Cardiac septum (tissue), 1 donor: Measurements from ENCODE around the gene NFIA. TPM values are rescaled to one million over a fixed set of nuclear protein-coding genes. Genes with fewer than 3 reads are reported as not detected.

Experiments
- DNase-seq: peaks from one replicate; pipeline ENCODE4 v3.0.0-alpha.2; 2020; ENCODE audit warnings: low spot score
- intact Hi-C: fragments of 100-400 bp; cut with DNase I; formaldehyde crosslinking; loops from one replicate; pipeline ENCODE4 v1.14.0; 2022
- total RNA-seq: library from RNA; stranded (reverse); fragmentation: NEBNext Ultra II Directional; extraction: Animal tissue kit (Norgen Biotek cat#: 25700); gene quantifications from one replicate; pipeline ENCODE4 v1.2.1, GENCODE V29; 2021
- donor health status: DM: no; HTN: no; CAD: no.

Gene NFIA
- total RNA-seq, 1 donor from 2014 or later, result 78.6 TPM

DNA sequence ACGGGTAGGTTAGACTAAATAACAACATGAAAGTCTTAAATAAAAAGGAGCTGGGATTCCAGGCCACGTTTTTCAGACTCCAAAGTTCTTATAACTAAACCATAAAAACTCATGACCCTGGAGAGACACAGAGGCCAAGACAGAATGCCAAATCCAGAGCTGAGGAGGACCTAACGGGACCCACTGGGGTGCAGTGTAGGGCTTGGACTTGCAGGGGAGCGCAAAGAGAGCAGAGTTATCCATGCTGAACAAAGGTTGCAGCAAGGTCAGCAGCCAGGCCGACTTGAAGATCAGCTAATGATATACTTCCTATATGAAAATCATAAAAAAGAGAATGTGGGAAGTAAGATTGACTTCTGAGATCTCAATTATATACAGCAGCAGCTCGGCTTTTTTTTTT, 405.4 kb downstream of the NFIA start:
- intact Hi-C loops, result no loop called here
- no peak for DNase-seq

DNA sequence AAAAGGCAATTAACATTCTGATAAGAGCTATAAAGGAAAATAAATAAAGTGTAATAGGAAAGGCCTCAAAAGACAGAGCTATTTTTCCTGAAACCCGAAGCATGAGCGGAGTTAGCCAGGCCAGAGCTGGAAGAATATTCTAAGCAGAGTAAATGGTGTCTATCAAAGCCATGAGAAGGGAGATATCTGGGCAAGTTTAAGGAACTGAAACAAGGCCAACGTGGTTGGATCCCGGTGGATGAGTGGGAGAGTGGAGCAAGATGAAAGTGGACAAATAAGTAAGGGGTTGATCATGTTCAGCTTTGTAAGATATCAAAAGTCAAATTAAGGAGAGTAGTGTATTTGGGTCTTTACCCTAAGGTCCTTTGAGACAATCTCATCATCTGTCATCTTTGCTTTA, 408.6 kb downstream of the NFIA start:
- no peak for DNase-seq
- intact Hi-C loops, result loop anchor here (5.0 kb wide), 1 partner anchor 96 kb away; no protein-coding TSS in a partner anchor

DNA sequence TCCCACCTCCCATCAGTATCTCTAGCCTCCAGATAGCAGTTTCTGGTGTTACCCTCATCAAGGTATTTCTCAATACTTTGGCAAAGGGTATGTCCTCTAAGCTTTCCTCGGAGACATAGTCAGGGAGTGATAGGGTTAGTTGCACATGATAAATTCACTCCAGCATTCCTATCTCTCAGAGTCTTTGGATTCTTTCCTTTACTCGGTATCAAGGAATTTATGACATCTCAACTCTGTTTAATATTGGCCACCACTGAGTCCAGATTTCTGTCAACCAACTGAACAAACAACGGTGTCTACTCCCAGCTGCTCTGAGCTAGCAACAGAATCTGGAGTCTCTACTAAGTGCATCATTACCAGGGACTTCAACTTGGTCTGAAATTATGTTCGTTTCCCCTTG, 409.1 kb downstream of the NFIA start:
- no peak for DNase-seq
- intact Hi-C loops, result loop anchor here (5.0 kb wide), 1 partner anchor 96 kb away; no protein-coding TSS in a partner anchor

DNA sequence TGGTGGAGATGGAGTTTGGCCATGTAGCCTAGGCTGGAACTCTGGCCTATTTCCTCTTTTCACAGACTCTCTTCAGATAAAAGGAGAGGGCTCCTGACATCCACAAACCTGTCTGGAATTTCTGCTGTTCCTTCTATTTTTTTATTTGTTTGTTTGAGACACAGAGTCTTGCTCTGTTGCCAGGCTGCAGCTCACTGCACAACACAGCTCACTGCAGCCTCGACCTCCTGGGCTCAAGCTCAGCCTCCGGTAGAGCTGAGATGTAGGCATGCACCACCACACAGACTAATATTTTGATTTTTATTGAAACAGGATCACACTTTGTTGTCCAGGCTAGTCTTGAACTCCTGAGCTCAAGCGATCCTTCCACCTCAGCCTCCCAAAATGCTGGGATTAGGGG, 411.6 kb downstream of the NFIA start:
- intact Hi-C loops, result loop anchor here (5.0 kb wide), 1 partner anchor 93 kb away; no protein-coding TSS in a partner anchor

DNA sequence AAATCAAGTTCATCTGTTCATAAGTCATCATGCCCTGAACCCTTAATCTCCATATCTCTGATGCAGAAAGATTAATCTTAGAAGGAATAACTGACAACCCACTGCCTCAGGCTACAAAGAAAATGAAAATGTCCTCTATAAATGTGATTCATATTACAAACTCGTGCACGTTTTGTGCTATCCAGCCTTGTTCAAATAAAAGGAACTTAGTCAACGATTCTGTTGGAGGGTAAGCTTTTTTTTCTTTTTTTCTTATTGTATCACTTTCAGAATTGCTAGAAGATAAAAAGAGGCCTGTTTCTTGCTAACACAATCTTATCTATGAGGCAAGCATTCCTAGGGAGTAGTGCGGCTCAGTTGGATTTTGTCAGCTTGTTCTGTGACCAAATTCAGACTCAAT, 414.1 kb downstream of the NFIA start:
- intact Hi-C loops, result no loop called here
- DNase-seq, result no peak

More for the DNA sequence above, 411.6 kb downstream of the NFIA start:
- no peak for DNase-seq

DNA sequence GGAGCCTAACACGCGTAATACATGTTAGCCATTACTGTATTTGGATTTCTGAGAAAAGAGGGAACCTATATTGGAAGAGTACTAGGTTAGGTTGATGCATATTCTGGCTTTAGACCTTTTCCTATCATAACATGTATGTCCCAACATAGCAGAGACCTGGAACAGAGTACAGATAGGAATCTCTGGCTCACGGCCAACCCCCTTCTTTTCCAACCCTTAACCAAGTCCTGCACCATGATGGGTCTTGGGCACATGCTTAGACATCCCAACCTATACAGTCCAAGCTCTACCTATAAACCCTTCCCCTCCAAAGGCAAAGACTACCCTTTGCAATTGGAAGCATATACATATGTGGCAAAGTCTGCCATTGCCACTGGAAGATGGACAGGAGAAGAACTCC, 414.7 kb downstream of the NFIA start:
- intact Hi-C loops, result no loop called here

DNA sequence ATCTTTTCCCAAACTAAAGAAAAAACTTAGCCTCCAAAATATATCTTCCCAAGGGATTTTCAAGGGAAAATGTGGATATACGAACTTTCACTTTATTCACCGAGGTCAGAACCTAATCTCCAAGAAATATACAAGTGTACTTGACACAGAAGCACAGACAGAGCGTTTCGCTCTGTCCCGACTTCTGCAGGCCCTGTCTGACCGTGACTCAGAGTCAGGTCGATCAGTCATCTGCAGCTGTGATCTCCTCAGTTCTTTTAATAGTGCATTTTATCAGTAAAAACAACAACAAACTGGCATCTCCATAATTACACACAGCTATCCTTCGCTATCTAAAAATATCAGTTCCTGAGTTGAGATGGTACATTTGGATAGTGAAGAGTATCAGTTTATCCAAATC, 416.0 kb downstream of the NFIA start:
- intact Hi-C loops, result no loop called here
- no peak for DNase-seq

More for the DNA sequence above, 414.7 kb downstream of the NFIA start:
- no peak for DNase-seq

DNA sequence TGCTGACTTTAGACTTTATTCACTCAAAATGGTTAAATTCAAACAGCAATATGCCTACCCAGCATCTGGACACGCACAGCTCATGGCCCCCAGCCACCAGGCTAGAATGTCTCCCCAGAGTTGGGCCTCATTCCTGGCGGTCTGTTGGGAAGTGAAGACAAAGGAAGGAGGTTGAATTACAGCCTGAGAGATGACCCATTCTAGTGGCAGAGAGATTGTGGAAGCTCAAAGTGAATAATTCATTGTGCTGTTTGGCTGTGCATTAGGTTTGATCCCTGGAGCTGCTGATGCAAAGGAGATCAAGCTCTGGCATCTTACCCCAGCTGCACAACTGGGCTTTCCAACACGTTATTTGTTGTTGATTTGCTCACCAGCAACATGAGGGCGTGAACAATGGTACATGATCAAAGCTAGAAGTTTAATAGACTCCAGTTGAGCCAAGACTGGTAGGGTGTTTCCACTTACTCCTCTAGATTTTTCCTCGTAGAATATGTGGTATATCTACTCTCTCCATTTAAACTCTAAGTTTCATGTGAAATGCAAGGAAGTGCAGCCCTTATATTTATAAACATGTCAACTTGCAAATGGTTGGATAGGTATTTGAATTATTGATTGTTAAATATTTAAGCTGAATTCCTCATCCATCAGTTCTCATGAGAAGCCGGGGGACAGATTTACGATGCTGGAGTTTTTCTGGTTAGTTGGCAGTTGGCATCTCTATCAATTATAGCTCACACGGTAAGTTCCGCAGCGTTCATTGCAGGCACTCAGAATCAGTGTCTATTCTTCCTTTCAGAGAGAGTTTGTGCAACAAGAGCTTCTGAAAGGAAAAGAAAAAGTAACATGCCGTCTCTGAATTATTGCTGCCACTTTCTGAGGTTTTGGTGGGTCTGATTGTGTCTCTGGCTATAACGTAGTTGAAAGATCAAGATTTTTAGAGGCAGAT, 419.9 kb downstream of the NFIA start:
- no peak for DNase-seq
- intact Hi-C loops, result no loop called here

DNA sequence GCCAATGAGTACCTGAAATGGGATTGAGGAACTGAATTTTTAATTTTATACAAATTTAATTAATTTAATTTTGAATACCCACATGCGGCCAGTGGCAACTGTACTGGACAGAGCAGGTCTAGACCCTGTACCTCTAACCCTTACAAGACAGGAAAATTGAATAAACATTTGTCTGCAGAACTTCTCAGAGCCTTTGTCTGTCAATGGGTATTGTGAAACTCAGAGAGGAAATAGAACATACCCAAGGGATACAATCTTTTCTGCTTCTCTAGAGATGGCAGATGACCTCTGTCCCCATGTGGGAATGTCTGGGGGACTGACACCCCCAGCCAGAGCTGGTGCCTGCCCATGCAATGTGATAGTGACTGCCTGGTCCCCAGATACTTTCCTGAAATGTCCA, 421.9 kb downstream of the NFIA start:
- no peak for DNase-seq

DNA sequence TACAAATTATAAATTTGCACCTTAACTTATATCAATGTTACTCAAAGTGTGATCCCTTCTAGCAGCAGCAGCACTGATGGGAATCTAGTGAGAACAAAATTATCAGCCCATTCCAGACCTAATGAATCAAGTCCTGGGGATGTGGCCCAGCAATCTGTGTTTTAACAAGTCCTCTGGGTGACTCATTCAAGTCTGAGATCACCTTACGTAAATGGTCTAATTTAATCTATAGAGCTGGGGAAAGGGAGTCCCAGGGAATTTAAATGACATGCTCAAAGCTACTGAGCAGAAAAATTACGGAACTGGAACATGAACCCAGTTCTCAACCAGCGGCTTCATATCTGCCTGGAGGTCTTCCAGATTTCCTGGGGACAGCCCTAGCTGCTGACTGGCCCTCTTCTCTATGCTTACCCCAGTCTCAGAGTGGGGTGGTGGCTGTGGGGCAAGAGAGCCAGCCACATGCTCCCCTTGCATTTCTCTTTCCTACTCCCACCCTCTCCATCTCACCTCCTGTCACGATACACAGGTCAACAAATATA, 422.6 kb downstream of the NFIA start:
- no peak for DNase-seq
- intact Hi-C loops, result no loop called here

More for the DNA sequence above, 421.9 kb downstream of the NFIA start:
- intact Hi-C loops, result no loop called here

DNA sequence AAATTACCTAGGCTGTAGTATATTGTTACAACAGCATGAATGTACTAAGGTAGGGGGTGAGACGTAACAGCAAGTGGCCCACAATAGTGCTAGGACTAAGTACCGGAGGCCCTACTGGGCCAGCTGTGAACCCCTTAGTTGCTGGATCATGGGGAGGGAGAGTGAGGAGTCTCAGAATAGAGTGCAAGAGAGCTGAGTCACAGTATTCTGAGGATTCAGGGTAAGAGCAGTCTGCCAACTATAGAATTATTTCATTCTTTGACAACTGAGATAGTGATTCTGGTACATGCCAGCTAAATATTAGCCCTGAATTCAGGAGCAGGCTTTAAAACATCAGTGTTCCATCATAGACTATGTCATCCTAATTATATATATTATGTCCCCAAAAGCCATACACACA, 423.9 kb downstream of the NFIA start:
- no peak for DNase-seq
- intact Hi-C loops, result no loop called here

DNA sequence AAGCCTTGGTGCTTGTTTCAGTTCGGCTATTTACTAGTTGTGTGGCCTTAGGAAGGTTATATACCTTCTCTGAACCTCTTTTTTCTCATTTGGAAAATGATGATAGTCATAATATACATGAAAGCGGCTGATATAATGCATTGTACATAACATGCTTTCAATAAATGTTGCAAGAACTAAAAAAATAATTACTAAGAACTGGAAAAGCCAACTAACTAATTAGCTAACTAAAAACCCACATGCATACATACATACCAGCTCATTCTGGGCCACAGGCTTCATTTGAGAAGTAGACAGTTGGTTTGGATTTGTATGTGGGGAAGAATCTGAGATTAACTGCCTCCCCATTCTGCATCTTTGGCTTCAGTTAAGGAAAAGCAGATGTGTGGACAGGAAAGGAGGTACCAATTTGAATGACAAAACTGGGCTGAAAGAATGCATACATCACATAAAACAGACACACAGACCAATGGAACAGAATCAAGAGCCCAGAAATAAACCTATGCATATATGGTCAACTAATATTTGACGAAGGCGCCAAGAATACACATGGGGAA, 424.7 kb downstream of the NFIA start:
- intact Hi-C loops, result no loop called here
- DNase-seq, result no peak
